HAP-1 (cell line): ENCODE results near the gene C1QC.

Experiments used
- DNase-seq, 2 experiments: peaks; one replicate each; pipeline ENCODE4 v3.0.0-alpha.2; 2016 to 2020; ENCODE audit warnings: low spot score in 2 of 2
- H3K27me3 ChIP-seq: fragments of 250-450 bp; sonication (Bioruptor Pico); 2 replicates; pipeline ENCODE4 v1.5.1; 2020; ENCODE audit warnings: low read depth, mild to moderate bottlenecking, moderate library complexity
- H3K36me3 ChIP-seq: fragments of 250-450 bp; sonication (Bioruptor Pico); replicated peaks from 2 replicates; pipeline ENCODE4 v1.5.1; 2020; ENCODE audit warnings: mild to moderate bottlenecking
- H3K4me1 ChIP-seq: fragments of 250-450 bp; sonication (Bioruptor Pico); 2 replicates; pipeline ENCODE4 v1.5.1; 2020; ENCODE audit warnings: mild to moderate bottlenecking
- H3K4me3 ChIP-seq: fragments of 250-450 bp; sonication (Bioruptor Pico); 2 replicates; pipeline ENCODE4 v1.5.1; 2020; ENCODE audit warnings: mild to moderate bottlenecking, moderate library complexity
- H3K9me3 ChIP-seq: fragments of 250-450 bp; sonication (Bioruptor Pico); 2 replicates; pipeline ENCODE4 v1.5.1; 2020; ENCODE audit warnings: mild to moderate bottlenecking, moderate library complexity
- in situ Hi-C: fragments of 300-500 bp; cut with MboI; formaldehyde crosslinking; loops from 3 replicates; pipeline ENCODE4 v1.14.3; 2020; ENCODE audit warnings: low sequenced_read_pairs, inconsistent platforms, mixed read lengths

Gene C1QC

GRCh38 chr1:22687191-22687590 lies 43.8 kb downstream of the C1QC start:
- Histone ChIP-seq H3K4me3 (no peak overlapping the region), H3K4me1 (no peaks in the 10 kb centered on the region), H3K36me3 (no peaks in the 10 kb centered on the region), H3K27me3 (peaks cover 6% of the 10 kb centered on the region; the same call in 1 of the 2 replicates), H3K9me3 (no peaks in the 10 kb centered on the region)
- DNase-seq = no peak
- in situ Hi-C loops = no loop called here

- Histone ChIP-seq H3K4me3 (no peak overlapping the region), H3K36me3 (no peaks in the 10 kb centered on the region), H3K27me3 (peaks cover 3% of the 10 kb centered on the region; the same call in 1 of the 2 replicates), H3K9me3 (no peaks in the 10 kb centered on the region), H3K4me1 (no peaks in the 10 kb centered on the region)
- in situ Hi-C loops = no loop called here
- no peak for DNase-seq
Measured at GRCh38 chr1:22688466-22688865, 45.0 kb downstream of the C1QC start.

- no peak for DNase-seq
- H3K4me1 ChIP-seq = no peaks in the 10 kb centered on the region
- in situ Hi-C loops = no loop called here
- no peak overlapping the region for H3K4me3 ChIP-seq
- no peaks in the 10 kb centered on the region for H3K27me3 ChIP-seq
- no peaks in the 10 kb centered on the region for H3K36me3 ChIP-seq
- H3K9me3 ChIP-seq = no peaks in the 10 kb centered on the region
Measured at GRCh38 chr1:22689505-22689904, 46.1 kb downstream of the C1QC start.

- no peaks in the 10 kb centered on the region for H3K27me3 ChIP-seq
- H3K36me3 ChIP-seq = no peaks in the 10 kb centered on the region
- no peak for DNase-seq
- no peak overlapping the region for H3K4me3 ChIP-seq
- in situ Hi-C loops = no loop called here
- H3K9me3 ChIP-seq = no peaks in the 10 kb centered on the region
- no peaks in the 10 kb centered on the region for H3K4me1 ChIP-seq
Measured at GRCh38 chr1:22691031-22691753, 47.8 kb downstream of the C1QC start.

- Histone ChIP-seq H3K36me3 (no peaks in the 10 kb centered on the region), H3K9me3 (no peaks in the 10 kb centered on the region), H3K4me1 (no peaks in the 10 kb centered on the region), H3K4me3 (no peak overlapping the region), H3K27me3 (no peaks in the 10 kb centered on the region)
- in situ Hi-C loops = no loop called here
- DNase-seq = no peak
Measured at GRCh38 chr1:22694172-22694571, 50.7 kb downstream of the C1QC start.

GRCh38 chr1:22696610-22697009 lies 53.2 kb downstream of the C1QC start:
- peaks cover 3% of the 10 kb centered on the region for H3K4me1 ChIP-seq
- no peak for DNase-seq
- in situ Hi-C loops = no loop called here
- H3K36me3 ChIP-seq = no peaks in the 10 kb centered on the region
- H3K27me3 ChIP-seq = no peaks in the 10 kb centered on the region
- H3K9me3 ChIP-seq = no peaks in the 10 kb centered on the region
- no peak overlapping the region for H3K4me3 ChIP-seq
